HG02840 (cell line): ENCODE measurements around the gene PAPLN.
"Not testable (repeated sequence)": the region's sequence is repeated elsewhere in the genome, so short reads cannot be mapped to it uniquely, and the experiment has no call there.

Experiments used
- ATAC-seq: cut with Tn5 transposase; IDR thresholded peaks from one replicate; pipeline ENCODE4 v1.9.1; 2021; ENCODE audit warnings: mild to moderate bottlenecking, moderate library complexity, moderate number of reproducible peaks; ENCODE audit not compliant: unreplicated experiment, low FRiP score

PAPLN gene

GRCh38 chr14:73237219-73237785, at the start of gene PAPLN:
Gene PAPLN, plus strand, starts transcription at chr14:73237506. Its CDS starts 2,273 bp downstream, at chr14:73239779.
- no peak for ATAC-seq

- no peak for ATAC-seq
Observed at GRCh38 chr14:73188501-73188911, 48.8 kb upstream of the PAPLN start.

- ATAC-seq, result no peak
Observed at GRCh38 chr14:73189651-73190050, 47.7 kb upstream of the PAPLN start.

DNA sequence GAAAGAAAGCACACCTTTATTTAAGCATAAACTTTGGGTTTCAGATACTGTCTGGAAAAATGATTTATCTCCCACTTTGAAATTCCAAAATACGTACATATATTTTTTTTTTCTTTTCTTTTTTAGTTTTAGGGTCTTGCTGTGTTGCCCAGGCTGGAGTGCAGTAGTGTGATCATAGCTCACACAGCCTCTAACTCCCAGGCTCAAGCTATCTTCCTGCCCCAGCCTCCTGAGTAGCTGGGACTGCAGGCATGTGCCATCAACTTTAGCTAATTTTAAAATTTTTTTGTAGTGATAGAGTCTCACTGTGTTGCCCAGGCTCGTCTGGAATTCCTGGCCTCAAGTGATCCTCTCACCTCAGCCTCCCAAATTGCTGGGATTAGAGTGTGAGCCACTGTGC, 45.9 kb upstream of the PAPLN start:
- ATAC-seq, result no peak

DNA sequence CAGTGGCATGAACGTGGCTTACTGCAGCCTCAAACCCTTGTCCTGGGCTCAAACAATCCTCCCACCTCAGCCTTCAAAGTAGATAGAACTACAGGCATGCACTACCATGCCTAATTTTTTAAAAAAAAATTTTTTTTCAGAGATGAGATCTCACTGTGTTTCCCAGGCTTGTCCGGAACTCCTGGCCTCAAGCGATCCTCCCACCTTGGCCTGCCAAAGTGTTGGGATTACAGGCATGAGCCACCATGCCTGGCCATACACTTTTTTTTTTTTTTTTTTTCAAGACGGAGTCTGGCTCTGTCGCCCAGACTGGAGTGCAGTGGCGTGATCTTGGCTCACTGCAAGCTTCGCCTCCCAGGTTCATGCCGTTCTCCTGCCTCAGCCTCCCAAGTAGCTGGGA, 43.0 kb upstream of the PAPLN start:
- ATAC-seq, result not testable (repeated sequence)

DNA sequence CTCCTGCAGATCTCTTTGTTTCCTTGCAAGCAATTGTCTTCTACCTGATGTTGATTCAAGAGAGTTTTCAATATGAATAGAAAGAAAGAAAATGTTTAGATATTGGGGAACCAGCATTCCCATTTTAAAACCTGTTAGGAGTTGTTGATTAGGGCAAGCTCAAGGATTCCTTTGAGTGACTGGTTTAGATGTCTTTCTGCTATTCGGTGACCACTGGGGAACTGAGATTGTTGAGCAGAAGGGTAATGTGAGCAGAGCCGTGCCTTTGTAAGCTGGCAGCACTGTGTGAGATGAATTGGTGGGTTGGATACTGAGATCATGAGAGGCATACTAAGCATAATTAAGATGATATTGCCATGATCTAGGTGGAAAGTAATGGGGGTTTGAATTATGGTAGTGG, 39.1 kb upstream of the PAPLN start:
- ATAC-seq, result no peak

DNA sequence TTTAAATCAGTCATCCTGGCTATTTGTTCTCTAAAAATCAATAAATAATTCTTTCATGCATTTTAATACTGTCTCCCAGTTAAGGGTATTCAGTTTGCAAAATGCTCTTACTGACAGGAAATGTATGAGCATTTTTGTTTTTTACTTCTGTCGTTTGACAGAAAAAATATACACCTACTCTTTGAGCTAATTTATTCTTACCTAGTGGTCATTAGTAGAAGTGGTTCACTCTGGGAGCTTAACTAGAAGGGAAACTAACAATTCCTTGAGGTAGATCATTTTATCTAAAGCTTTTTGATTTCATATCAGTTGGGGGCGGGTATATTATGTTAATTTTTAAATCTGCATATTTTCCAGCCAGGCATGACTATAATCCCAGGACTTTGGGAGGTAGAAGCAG, 33.8 kb upstream of the PAPLN start:
- no peak for ATAC-seq

DNA sequence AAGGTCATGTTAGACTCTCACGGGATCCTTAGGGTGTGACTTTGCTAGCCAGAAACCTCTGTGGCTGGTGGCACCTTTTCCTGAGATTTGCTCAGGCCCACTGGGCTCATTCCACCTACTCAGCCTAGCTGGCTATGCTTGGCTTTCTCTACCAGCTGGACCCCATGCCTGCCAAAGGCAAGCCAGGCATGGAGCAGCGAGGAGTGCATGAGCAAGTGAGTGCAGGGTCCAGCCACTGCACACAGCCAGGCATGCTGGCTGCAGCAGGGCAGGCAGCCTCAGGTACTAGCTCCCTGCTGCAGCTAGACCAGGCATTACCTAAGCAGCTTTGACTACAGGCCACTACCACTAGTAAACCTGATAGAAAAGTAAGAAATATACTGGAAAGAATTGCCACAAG, 29.7 kb upstream of the PAPLN start:
- ATAC-seq, result no peak

DNA sequence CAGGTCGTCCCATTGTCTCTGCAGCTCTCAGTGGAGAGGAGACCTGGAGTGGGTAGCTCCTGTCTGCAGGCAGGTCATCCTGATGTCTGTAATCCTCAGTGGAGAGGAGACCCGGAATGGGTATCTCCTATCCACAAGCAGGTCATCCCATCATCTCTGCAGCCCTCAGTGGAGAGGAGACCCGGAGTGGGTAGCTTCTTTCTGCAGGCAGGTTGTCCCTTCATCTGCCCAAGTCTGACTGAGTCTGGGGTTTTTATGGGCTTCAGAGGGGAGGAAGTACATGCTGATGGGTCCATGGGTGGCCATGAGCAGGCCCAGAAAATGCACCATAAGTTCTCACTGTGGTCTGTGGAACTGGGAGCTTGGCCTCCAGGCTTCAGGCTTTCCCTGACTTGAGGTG, 28.9 kb upstream of the PAPLN start:
- ATAC-seq, result no peak

DNA sequence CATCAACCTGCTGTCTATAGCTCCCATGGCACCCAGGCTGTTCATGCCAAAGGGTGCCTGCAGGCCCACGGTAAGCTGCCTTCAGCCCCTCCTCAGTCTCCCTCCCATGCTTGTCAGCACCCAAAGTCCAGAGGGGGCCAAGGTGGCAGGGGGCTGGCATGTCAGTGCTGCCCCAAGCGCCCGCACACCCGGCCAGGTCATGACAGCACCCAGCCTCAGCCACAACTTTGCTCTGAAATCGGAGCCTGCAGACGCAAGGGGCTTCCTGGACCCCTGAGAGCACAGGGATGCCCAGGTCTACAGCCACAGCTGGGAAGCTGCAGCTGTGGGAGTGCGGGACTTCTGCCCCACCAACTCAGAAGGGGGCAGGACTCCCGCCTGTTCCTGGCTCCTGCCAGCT, 28.5 kb upstream of the PAPLN start:
- no peak for ATAC-seq

DNA sequence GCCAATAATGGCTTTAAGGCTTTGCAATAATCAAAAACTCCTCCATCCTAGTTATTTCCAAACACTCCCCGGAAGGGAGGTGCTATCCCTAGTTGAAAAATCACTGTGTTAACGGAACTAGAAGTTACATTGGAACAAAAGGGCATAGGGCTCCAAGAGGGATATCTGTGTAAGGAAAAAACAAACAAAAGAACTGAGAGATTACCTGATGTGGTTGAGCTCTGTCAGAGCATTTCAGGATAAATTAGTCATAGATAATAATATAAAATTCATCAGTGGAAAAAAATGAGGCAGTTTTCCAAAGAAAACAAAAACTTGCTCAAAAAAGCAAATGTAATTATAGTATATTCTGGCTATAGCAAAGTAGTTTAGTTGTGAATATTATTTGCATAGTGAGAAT, 27.4 kb upstream of the PAPLN start:
- no peak for ATAC-seq

DNA sequence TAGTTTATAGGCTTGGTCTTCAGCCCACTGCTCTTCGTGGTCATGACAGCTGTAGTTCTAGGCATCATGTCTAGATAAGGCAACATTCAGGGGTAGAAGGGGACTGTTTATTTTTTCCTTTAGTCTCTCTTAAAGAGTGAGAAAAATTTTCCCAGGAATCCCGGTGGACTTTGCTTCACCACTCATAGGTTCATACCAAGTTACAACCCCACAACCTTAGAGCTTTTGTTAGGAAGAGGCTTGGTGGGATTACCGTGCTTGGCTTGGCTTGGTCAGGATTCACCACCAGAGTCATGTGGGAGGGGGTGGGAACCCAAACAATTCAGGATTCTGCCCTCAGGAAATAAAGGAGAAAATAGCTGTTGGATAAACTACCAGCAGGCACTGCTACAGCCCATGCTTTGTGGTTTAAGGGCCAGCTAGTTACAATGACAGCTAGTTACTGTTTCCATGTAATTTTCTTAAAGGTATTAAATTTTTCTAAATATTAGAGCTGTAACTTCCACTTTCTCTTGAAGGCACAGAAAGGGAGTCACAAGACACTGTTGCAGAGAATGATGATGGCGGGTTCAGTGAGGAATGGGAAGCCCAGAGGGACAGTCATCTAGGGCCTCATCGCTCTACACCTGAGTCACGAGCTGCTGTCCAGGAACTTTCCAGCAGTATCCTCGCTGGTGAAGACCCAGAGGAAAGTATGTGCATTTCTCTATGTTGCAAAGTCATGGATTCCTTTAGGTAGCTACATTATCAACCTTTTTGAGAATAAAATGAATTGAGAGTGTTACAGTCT, 25.9 kb upstream of the PAPLN start:
- ATAC-seq, result no peak

DNA sequence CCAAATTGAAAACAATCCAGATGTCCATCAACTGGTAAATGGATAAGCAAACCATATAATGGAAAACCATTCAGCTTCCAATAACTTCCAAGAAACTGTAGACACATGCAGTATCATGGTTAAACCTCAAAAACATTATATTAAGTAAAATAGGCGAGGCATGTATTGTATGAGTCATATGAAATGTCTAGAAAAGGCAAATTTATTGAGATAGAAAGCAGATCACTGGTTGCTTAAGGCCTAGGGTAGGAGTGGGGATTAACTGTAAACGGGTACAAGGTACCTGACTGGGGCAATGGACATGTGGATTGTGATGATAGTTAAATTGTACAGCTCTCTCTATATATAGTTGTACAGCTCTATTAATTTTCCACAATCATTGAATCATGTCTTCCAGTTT, 21.3 kb upstream of the PAPLN start:
- ATAC-seq, result no peak

DNA sequence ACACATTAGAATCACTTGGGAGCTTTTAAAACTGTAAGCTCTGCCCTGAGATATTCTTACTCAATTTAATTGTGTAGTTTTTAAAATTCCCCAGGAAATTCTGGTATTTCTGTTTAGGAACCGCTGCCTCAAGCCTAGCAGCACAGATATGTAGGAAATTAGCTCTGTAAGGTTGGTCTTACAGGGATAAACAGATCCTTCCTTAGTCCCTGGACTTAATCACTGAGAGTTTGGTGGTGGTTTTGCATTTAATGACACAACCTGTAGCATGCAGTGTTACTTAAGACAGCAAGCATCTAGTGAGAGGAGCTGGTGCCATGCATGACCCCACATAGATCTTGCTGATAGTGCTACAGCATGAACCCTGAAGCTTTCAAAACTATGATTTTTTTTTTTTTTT, 19.9 kb upstream of the PAPLN start:
- no peak for ATAC-seq

DNA sequence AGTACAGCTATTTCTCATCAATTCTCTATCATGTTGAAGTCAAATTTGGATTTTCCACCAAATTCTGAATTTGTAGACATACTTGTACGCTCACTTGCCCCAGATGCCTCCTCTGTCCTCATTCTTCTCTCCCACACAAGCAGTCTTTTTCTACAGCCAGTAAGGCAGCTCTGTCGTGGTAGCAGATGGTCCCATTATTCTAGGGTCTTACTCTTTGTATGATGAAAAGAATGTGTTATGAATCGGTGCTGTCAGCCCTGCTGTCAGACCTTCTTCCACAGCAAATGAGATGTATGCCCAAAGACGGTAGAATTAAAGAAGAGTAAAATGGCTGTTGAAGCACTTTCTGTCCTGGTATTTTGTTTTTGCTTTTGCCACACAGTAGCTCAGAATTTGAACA, 17.2 kb upstream of the PAPLN start:
- ATAC-seq, result no peak

GRCh38 chr14:73220634-73221033, 16.7 kb upstream of the PAPLN start:
- no peak for ATAC-seq

DNA sequence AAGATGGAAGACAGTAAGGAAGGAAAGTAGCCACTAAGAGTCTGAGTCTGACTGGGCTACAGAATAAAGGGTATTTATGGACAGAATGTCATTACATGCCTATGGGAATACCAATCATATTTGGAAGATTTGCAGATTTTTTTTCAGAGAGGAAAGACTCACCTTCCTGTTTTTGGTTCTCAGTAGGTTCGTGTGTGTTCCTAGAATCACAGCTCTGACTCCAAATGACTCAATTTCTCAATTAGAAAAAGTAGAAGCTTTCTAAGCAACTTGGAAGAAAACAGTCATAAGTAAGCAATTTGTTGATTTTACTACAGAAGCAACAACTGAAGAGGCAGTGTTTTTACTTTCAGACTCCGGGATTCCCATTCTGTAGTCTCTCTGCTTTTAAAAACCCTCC, 15.4 kb upstream of the PAPLN start:
- ATAC-seq, result no peak

DNA sequence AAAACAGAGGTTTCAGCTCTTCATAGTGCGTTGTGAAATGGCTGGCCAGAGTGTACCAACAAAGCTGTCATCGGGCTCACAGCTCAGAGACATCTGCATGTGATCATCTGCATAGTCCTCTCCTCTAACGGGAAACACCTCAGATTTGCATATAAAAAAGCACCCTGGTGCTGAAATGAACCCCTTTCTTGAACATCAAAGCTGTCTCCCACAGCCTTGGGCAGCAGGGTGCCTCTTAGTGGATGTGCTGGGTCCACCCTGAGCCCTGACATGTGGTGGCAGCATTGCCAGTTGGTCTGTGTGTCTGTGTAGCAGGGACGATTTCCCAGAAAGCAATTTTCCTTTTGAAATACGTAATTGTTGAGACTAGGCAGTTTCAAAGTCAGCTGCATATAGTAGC, 14.3 kb upstream of the PAPLN start:
- no peak for ATAC-seq

GRCh38 chr14:73225496-73225895, 11.8 kb upstream of the PAPLN start:
- no peak for ATAC-seq

GRCh38 chr14:73227812-73228781, 9.2 kb upstream of the PAPLN start:
- ATAC-seq, result no peak

- no peak for ATAC-seq
Observed at GRCh38 chr14:73230051-73230450, 7.3 kb upstream of the PAPLN start.
